ENCODE measurements around the gene AATK.

Gene AATK

DNA sequence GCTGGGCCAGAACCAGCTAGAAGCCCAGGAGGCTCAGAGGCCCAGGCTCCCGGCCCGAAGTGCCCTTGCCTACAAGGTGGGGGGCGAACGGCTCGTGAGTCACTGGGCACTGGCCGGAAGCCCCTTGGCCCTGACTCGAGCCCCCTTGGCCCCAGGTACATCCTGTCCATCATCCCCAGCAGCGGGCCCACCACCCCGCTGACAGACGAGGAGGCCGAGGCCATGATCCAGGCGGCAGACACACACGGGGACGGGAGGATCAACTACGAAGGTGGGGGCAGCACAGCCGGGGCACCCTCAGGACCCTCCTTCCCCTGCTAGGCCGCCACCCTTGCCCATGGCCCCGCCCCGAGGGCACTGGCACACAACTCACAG is 15.8 kb upstream of the AATK start:
- no peak overlapping the region for H3K4me3 ChIP-seq (ENCODE audit: low read depth, low read length)

- H3K4me3 ChIP-seq (ENCODE audit: low read depth, low read length), result no peak overlapping the region
These were observed 15.1 kb upstream of the AATK start for GRCh38 chr17:81180836-81181810.

GRCh38 chr17:81179861-81180260 is 13.8 kb upstream of the AATK start:
- H3K4me3 ChIP-seq (ENCODE audit: low read depth, low read length), result no peak overlapping the region

DNA sequence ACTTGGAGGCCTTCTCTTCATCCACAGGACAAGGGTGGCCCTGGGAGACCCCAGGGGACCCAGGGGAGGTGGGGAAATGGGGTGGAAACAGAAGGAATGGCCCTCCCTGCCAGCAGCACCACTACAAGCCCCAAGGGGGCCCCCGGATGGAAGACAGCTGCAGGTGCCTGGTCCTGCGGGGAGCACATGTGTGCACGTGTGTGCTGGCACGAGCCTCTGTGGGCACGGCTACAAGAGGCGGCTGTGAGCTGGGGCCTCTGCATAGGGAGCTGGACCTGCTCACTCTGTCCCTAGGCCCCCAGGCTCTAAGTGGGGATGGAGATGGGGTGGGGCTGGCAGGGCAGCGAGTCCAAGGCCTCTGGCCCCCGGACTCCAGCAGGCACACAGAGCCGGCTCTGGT is 13.2 kb upstream of the AATK start:
- no peak overlapping the region for H3K4me3 ChIP-seq (ENCODE audit: low read depth, low read length)

GRCh38 chr17:81178136-81179091 is 12.4 kb upstream of the AATK start:
- no peak overlapping the region for H3K4me3 ChIP-seq (ENCODE audit: low read depth, low read length)

DNA sequence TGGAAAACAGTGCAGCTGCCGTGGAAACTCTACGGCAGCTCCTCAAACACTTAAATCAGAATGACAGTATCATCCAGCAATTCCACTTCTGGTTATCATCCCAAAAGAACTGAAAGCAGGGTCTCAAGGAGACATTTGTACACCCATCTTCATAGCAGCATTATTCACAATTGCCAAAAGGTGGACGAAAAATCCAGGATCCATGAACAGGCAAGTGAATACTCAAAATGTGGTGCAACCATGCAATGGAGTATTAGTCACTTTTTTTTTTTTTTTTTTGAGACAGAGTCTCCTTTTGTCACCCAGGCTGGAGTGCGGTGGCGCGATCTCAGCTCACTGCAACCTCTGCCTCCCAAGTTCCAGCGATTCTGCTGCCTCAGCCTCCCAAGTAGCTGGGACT is 10.6 kb upstream of the AATK start:
- no peak overlapping the region for H3K4me3 ChIP-seq (ENCODE audit: low read depth, low read length)

GRCh38 chr17:81173762-81174155 is 7.7 kb upstream of the AATK start:
- H3K4me3 ChIP-seq (ENCODE audit: low read depth, low read length), result no peak overlapping the region

GRCh38 chr17:81173052-81173761 is 7.2 kb upstream of the AATK start:
- no peak overlapping the region for H3K4me3 ChIP-seq (ENCODE audit: low read depth, low read length)

- no peak overlapping the region for H3K4me3 ChIP-seq (ENCODE audit: low read depth, low read length)
These were observed 5.9 kb upstream of the AATK start for GRCh38 chr17:81171941-81172340.

DNA sequence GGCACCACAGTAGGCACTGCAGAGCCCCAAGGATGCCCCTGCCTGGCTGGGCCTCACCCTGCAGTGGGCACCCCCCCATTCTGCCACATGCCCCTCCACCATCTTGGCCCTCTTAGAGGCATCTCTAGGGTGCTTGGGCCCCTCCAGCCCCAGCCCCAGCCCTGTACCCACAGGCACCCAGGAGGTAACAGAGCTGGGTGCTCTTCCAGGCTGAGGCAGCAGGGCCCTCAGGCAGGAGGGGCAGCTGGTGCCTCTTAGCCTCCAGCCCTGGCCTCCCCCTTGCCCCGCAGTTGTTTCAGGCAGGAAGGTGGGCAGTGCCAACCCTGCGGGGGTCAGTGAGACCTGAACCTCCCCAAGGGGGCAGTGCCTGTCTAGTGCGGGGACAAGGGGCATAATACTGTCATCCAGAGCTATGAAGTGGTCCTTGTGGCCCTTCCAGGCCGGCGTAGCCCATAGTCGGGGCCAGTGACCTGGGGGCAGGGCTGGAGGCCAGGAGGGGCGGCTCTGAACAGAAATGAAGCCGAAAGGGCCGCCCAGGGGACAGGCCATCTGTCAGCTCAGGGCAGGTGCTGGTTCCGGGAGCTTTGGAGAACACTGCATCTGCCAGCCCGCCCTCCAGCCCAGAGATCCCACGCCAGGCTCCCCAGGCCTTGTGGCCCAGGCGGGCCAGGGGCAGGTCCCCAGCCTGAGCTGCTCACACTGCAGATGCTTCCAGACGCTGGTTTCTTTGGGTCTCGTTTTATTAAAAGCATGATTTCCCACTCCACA is 4.9 kb upstream of the AATK start:
- no peak overlapping the region for H3K4me3 ChIP-seq (ENCODE audit: low read depth, low read length)

DNA sequence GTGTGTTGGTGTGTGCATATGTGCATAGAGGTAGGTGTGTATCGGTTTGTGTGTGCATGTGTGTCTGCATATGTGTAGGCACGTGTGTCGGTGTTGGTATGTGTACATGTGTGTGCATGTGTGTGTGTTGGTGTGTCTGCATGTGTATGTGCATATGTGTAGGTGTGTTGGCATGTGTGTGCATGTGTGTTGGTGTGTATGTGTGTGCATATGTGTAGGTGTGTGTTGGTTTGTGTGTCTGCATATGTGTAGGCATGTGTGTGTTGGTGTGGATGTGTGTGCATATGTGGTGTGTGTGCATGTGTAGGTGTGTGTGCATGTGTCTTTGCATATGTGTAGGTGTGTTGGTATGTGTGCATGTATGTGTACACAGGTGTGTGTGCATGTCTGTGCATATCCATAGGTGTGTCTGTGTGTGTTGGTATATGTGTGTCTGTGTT is 3.9 kb upstream of the AATK start:
- H3K4me3 ChIP-seq (ENCODE audit: low read depth, low read length), result no peak overlapping the region

DNA sequence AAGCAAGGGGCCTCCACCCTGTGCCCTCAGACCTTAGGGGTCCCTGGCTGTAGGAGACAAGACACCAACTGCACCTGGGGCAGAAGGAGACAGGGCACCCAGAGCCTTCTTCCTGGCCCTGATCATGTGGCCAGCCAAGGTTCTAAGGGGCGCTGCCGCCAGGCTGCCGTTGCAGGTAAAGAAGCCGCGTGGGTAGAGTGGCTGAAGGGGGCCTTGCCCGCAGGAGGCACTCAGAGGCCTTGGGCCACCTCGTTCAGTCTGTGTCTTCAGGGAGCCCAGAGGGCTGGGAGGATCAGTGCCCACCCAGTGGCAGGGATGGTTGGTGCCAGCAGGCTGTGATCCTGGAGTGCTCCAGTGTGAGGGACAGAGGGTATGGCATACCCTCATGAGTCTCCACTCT is 1.6 kb upstream of the AATK start:
- no peak overlapping the region for H3K4me3 ChIP-seq (ENCODE audit: low read depth, low read length)

- no peak overlapping the region for H3K4me3 ChIP-seq (ENCODE audit: low read depth, low read length)
These were observed 1.1 kb upstream of the AATK start for GRCh38 chr17:81167194-81167524.

- peak within 1 kb of the TSS; percentile 17 for H3K4me3 ChIP-seq (ENCODE audit: low read depth, low read length)
These were observed 582 bp downstream of the AATK start, which contains the start of gene PVALEF for GRCh38 chr17:81165246-81166032. Gene PVALEF (plus strand): TSS chr17:81165507. CDS start chr17:81181227, 15,720 bp downstream.

GRCh38 chr17:81164371-81165245 is 1.4 kb downstream of the AATK start:
- H3K4me3 ChIP-seq (ENCODE audit: low read depth, low read length), result no peak overlapping the region

DNA sequence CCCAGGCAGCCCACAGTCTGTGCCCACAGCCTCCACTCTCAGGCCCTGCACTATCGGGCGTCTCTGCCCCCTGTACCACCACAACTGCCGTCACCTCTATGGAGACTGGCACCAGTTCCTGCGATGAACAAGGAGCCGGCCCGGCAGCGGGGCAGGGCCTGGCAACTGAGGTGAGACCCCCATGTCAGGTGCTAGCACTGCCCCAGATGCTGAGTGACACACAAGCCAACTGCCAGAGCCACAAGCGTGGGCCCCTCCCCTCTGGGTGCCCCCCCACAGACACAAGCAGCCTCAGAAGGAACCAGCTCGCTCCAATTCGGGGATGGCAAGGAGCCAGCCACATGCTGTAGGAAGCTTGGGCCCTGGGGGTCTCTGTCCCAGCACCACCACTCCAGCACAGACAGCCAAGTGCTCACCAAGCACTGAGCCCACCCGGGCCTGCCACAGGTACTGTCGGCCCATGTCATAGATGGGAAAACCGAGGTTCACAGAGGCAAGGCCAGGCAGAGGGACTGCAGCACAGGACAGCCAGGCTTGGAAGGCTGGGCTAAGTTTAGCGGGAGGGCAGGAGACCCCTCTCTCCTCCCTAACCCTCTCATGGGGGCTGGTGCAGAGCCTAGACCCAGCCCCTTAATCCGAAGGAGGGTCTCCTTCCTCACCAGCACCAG is 2.2 kb downstream of the AATK start:
- no peak overlapping the region for H3K4me3 ChIP-seq (ENCODE audit: low read depth, low read length)

DNA sequence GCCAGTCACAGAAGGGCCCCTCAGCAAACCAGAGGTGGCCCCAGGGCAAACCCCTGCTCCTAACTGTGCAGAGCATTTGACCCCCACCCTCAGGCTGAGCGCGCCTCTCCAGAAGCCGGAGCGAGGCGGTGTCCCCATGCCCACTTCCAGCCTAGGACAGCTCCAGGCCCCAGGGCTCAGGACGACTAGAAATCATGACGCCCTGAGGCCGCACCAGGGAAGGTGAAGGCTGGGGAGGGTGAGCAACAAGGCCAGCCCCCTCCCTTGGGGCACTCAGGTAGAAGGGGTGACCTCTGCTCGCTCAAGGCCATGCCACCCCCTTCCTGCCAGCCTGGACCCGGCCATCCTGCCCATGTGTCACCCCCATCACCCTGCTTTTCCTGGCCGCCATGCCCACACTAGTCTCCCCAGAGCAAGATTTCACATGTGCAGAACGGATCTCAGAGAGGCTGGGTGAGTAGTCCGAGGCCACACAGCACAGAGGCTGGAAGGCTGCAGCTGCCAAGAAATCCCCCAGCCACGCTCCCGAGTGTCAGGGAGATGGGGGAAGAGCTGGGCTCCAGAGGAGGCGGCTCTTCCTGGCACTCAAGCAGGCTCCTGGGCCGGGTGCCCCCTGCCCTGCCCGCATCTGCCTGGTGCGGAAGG is 2.8 kb downstream of the AATK start:
- H3K4me3 ChIP-seq (ENCODE audit: low read depth, low read length), result no peak overlapping the region
